Measurements from ENCODE around the gene ARHGAP26.
"Not testable (repeated sequence)": the region's sequence is repeated elsewhere in the genome, so short reads cannot be mapped to it uniquely, and the experiment has no call there.

Gene ARHGAP26

DNA sequence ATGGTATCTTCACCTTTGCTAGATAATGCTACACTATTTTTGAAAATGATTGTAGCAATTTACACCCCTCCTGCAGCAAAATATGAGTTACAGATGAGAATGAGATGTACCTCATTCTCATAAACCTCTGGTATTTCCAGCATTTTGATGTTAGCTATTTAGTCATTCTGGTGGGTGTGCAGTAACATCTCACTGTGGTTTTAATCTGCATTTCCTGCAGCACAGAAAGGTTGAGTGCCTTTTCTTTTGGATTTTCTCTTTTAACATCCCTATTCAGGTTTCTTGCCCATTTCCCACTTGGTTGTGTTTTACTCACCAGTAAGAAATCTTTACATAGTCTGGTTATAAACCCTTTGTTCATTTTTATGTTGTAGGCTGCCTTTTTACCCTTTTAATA lies 427.1 kb downstream of the ARHGAP26 start:
- no peak for DNase-seq

GRCh38 chr5:143198332-143198731 lies 428.2 kb downstream of the ARHGAP26 start:
- DNase-seq: no peak

DNA sequence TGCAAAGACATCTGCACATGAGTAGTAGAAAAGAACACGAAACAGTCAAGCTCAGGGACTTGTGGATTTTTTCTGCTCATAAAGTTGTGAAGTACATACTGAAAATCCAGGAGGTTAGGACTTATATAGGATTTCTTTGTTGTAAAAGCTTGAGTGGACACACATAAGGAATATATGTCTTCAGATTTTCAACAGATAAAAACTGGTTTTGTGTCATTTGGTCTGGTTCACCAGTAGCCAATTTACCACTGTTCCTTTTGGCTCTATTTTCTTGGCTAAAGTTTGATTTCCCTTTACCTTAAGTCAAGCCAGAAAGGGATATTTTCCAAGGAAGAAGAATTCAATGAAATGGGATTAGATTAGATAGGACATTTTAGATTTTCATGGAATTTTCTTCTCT lies 429.0 kb downstream of the ARHGAP26 start:
- no peak for DNase-seq

DNA sequence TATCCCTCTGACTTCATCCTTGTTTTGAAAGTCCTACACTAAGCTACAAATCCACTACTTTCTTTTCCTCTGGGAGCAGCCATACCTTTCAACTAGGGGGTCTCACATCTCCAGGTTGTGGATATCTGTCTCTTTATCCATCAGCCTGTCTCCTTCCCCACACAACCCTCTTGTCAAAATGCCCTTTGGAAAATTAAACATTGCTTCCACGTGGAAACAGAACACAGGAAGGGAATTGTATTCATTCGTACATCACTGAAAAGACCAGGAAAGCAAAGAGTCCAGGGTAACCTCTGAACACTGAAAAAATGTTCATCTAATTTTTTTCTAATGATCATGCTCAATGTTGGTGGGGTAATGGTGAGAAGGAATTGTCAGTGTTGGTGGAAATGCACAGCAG lies 429.7 kb downstream of the ARHGAP26 start:
- DNase-seq: no peak

- peak; percentile 94 for DNase-seq
These were observed 430.7 kb downstream of the ARHGAP26 start for GRCh38 chr5:143200781-143201398.

GRCh38 chr5:143201589-143201988 lies 431.4 kb downstream of the ARHGAP26 start:
- DNase-seq: peak; percentile 18

- not testable (repeated sequence) for DNase-seq
These were observed 433.3 kb downstream of the ARHGAP26 start for GRCh38 chr5:143203301-143203956.

GRCh38 chr5:143204474-143205246 lies 434.5 kb downstream of the ARHGAP26 start:
- no peak for DNase-seq

GRCh38 chr5:143205386-143205785 lies 435.2 kb downstream of the ARHGAP26 start:
- DNase-seq: no peak

- DNase-seq: no peak
These were observed 435.7 kb downstream of the ARHGAP26 start for GRCh38 chr5:143205883-143206195.

- DNase-seq: peak; percentile 83
These were observed 436.2 kb downstream of the ARHGAP26 start for GRCh38 chr5:143206196-143207053.

GRCh38 chr5:143207058-143207457 lies 436.9 kb downstream of the ARHGAP26 start:
- no peak for DNase-seq

- peak; percentile 41 for DNase-seq
These were observed 437.6 kb downstream of the ARHGAP26 start for GRCh38 chr5:143207563-143208364.

DNA sequence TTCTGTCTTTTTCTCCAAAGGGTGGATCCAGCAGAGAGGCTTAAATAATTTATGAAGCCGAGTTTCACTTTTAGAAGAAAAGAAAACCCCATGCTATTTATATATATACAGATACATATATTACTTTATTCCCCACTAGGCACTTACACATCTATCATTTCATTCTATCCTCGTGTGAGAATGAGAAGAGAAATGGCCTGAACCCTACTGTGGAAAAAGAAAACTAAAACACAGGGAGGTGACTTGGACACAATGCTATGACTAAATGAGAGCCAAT lies 438.1 kb downstream of the ARHGAP26 start:
- DNase-seq: no peak

- DNase-seq: peak; percentile 10
These were observed 438.8 kb downstream of the ARHGAP26 start for GRCh38 chr5:143208781-143209510.

- DNase-seq: no peak
These were observed 439.8 kb downstream of the ARHGAP26 start for GRCh38 chr5:143209881-143210395.

DNA sequence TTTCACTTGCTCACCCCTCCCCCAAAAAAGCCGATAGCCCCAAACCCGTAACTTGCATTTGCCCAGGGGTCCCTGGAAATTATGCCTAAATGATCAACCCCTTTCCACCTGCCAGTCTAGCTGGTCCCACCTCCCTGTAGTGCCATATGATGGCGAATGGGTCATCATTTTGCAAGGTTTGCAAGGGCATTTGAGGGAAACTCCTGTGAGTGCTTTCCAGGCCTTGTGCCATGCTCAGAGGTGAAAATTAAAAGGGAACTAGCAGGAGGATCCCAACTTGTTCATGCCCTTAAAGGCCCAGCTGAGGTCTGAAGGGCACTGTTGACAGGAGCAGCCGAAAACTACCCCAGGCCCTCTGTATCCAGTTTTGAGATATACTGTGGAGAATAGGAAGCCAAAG lies 440.4 kb downstream of the ARHGAP26 start:
- DNase-seq: no peak

DNA sequence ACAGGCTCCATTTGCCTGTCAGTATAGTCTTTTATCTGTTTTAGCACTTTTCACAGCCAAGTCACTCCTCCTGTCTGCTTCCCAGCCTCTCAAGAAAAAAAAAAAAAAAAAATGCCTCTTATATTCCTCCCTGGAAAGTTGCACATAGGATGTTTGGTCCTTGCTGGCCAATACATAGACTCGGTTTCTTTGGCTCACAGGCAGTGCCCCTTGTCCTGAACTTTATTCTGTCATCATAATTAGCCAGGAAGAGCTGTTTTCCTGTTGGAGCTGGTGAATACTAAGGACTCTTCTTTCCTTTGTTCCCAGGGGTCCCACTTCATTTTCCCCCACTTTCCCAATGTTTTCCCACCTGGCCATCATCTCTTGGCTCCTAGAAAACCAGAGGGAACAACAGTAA lies 442.1 kb downstream of the ARHGAP26 start:
- DNase-seq: no peak

- DNase-seq: no peak
These were observed 443.2 kb downstream of the ARHGAP26 start for GRCh38 chr5:143213231-143213850.

DNA sequence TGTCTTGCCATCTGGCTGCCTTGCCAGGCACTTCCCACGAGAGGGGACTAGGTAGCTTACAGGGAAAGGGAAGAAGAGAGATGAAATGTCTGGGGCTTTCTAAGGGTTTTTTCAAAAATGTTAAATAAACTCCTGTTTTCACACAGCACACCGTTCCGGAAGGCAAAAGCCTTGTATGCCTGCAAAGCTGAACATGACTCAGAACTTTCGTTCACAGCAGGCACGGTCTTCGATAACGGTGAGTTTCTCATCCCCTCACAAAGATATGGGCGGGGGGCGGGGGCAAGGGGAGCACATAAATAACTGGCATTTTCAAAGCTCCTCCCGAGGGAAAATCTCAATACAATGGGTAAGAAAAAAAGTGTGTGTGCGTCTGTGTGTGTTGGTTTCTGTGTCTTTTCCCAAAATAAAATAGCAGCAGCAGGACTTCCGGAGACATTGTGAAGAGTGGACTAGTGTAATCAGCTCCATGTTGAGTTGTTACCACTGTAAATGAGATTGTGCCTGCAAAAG lies 443.7 kb downstream of the ARHGAP26 start:
- DNase-seq: no peak

GRCh38 chr5:143214458-143214857 lies 444.3 kb downstream of the ARHGAP26 start:
- no peak for DNase-seq
